HepG2 (cell line): ENCODE results near the gene EHBP1. TPM values are rescaled to one million over a fixed set of nuclear protein-coding genes. Genes with fewer than 3 reads are reported as not detected.

Source experiments
- ATAC-seq: fragments of 200-7000 bp; cut with Tn5 transposase; 3 replicates; pipeline ENCODE4 v1.9.1; 2020; ENCODE audit warnings: mild to moderate bottlenecking, moderate library complexity
- BruUV-seq: library from RNA; stranded (reverse); fragments of 400-500 nt; replicated peaks from 2 replicates; lab custom pipeline; 2021; lab: Mats Ljungman, UMichigan
- CTCF ChIA-PET: fragments of 300-600 bp; formaldehyde crosslinking; extraction: SDS; loops from one replicate; lab custom pipeline; 2021; ENCODE audit warnings: low total read pairs, inconsistent platforms, low intra/inter-chr PET ratio; lab: Yijun Ruan, JAX
- POLR2A ChIA-PET: fragments of 350-600 bp; sonication (Branson Sonifier 250); formaldehyde crosslinking; loops from one replicate; lab custom pipeline; 2020; ENCODE audit warnings: antibody characterized with exemption, inconsistent platforms; lab: Yijun Ruan, JAX
- DNase-seq: peaks from one replicate; pipeline ENCODE4 v3.0.0-alpha.2; 2015; ENCODE audit warnings: low spot score
- FAIRE-seq: peaks from 3 replicates; lab custom pipeline; 2011; peaks lifted over from hg19 to GRCh38; lab: Jason Lieb, UNC
- H2AFZ ChIP-seq: one replicate; pipeline ENCODE4 v1.6.1; 2011; ENCODE audit warnings: low read length, inconsistent platforms
- H3K27ac ChIP-seq: fragments of 300-600 bp; 3 replicates; pipeline ENCODE4 v1.8.0; 2011; ENCODE audit warnings: mixed run types, mild to moderate bottlenecking, mixed read lengths, low read length, inconsistent platforms; ENCODE audit not compliant: insufficient read depth; ENCODE audit errors: extremely low read length
- H3K27me3 ChIP-seq, 2 experiments: fragments of 200-600 bp in 1 of 2; 2 replicates in 1 of 2; 3 replicates in 1 of 2; pipeline versions ENCODE4 v1.6.0 to v1.8.0; 2011; ENCODE audit warnings: low read length in 2 of 2, mild to moderate bottlenecking in 2 of 2, moderate library complexity in 2 of 2, inconsistent platforms in 1 of 2; ENCODE audit not compliant: insufficient read depth in 2 of 2, control insufficient read depth in 1 of 2
- H3K36me3 ChIP-seq, 2 experiments: fragments of 200-600 bp in 1 of 2; replicated peaks in 1 of 2; 2 replicates in 1 of 2; 3 replicates in 1 of 2; pipeline versions ENCODE4 v1.5.1 to v1.8.0; 2011; ENCODE audit warnings: low read length in 2 of 2, inconsistent platforms in 1 of 2; ENCODE audit not compliant: insufficient read depth in 2 of 2, control insufficient read depth in 1 of 2
- H3K4me1 ChIP-seq: 2 replicates; pipeline ENCODE4 v1.5.1; 2012; ENCODE audit warnings: low read length, inconsistent platforms; ENCODE audit not compliant: insufficient read depth
- H3K4me2 ChIP-seq: 2 replicates; pipeline ENCODE4 v1.6.0; 2011; ENCODE audit warnings: low read depth, low read length, inconsistent platforms
- H3K4me3 ChIP-seq, 3 experiments: fragments of 200-600 bp in 1 of 3; sonication (generic), shearing (Covaris generic) in 1 of 3; replicated peaks in 1 of 3; 2 replicates each; pipeline ENCODE4 v1.5.1; 2011 to 2016; ENCODE audit warnings: low read length in 3 of 3, inconsistent platforms in 2 of 3, low read depth in 2 of 3, mild to moderate bottlenecking in 2 of 3, control low read depth in 1 of 3, mixed read lengths in 1 of 3; ENCODE audit not compliant: insufficient read depth in 1 of 3
- H3K79me2 ChIP-seq: one replicate; pipeline ENCODE4 v1.6.1; 2011; ENCODE audit warnings: low read length, inconsistent platforms; ENCODE audit not compliant: insufficient read depth
- H3K9ac ChIP-seq: 2 replicates; pipeline ENCODE4 v1.6.0; 2011; ENCODE audit warnings: mild to moderate bottlenecking, low read depth, low read length, inconsistent platforms; ENCODE audit not compliant: insufficient read depth
- H3K9me3 ChIP-seq: 2 replicates; pipeline ENCODE4 v1.5.1; 2012; ENCODE audit warnings: mild to moderate bottlenecking, low read length
- H4K20me1 ChIP-seq: 2 replicates; pipeline ENCODE4 v1.6.0; 2011; ENCODE audit warnings: inconsistent platforms, mild to moderate bottlenecking, low read length, moderate library complexity; ENCODE audit not compliant: insufficient read depth
- CEBPG ChIP-seq: IDR thresholded peaks from 2 replicates; pipeline ENCODE4 v1.6.1; 2016
- IKZF4 ChIP-seq: sonication (generic); formaldehyde crosslinking; IDR thresholded peaks from 2 replicates; pipeline ENCODE4 v1.5.1; 2020; ENCODE audit warnings: borderline replicate concordance, mild to moderate bottlenecking, low read depth, missing genetic modification reagents; ENCODE audit errors: not compliant biosample characterization
- KLF9 ChIP-seq: IDR thresholded peaks from 2 replicates; pipeline ENCODE4 v1.6.1; 2016; ENCODE audit warnings: low read depth
- NFE2L2 ChIP-seq: fragments of 150-350 bp; IDR thresholded peaks from 2 replicates; pipeline ENCODE4 v1.6.1; 2014; ENCODE audit warnings: low read length
- NFIB ChIP-seq: sonication (generic); formaldehyde crosslinking; IDR thresholded peaks from 2 replicates; pipeline ENCODE4 v1.9.0; 2021; ENCODE audit warnings: missing genetic modification reagents, mild to moderate bottlenecking, borderline replicate concordance
- NFIC ChIP-seq: IDR thresholded peaks from 2 replicates; pipeline ENCODE4 v1.6.1; 2012; ENCODE audit warnings: mild to moderate bottlenecking, low read length, inconsistent platforms
- PHB2 ChIP-seq: fragments of 450-650 bp; IDR thresholded peaks from 2 replicates; pipeline ENCODE4 v1.6.1; 2018; ENCODE audit not compliant: partially characterized antibody
- SUZ12 ChIP-seq: fragments of 150-350 bp; IDR thresholded peaks from 2 replicates; pipeline ENCODE4 v1.6.1; 2014; ENCODE audit warnings: low read depth, low read length
- WIZ ChIP-seq: sonication (generic); formaldehyde crosslinking; IDR thresholded peaks from 2 replicates; pipeline ENCODE4 v1.5.1; 2020; ENCODE audit warnings: mild to moderate bottlenecking, missing genetic modification reagents
- ZNF354B ChIP-seq: sonication (generic); formaldehyde crosslinking; IDR thresholded peaks from 2 replicates; pipeline ENCODE4 v1.8.0; 2022; ENCODE audit warnings: mild to moderate bottlenecking, missing genetic modification reagents
- ZNF496 ChIP-seq: sonication (generic); formaldehyde crosslinking; IDR thresholded peaks from 2 replicates; pipeline ENCODE4 v1.8.1; 2023; ENCODE audit warnings: mild to moderate bottlenecking, moderate library complexity, missing genetic modification reagents; ENCODE audit not compliant: insufficient replicate concordance
- WGBS: methylation state at CpG from one replicate; pipeline ENCODE4 v1.1.6; 2017; ENCODE audit warnings: low lambda C conversion rate; 5-methylcytosine and 5-hydroxymethylcytosine counted together
- in situ Hi-C: cut with HindIII; loops from 2 replicates; pipeline ENCODE4 v1.10.0; 2017; ENCODE audit warnings: low pct_unique_long_range_greater_than_20kb; ENCODE audit not compliant: extremely low pct_ligation_motif_present
- intact Hi-C: fragments of 100-400 bp; cut with micrococcal nuclease; formaldehyde crosslinking; loops from one replicate; pipeline ENCODE4 v1.10.0; 2022; ENCODE audit not compliant: unreplicated experiment
- polyA plus RNA-seq, 8 experiments: library from polyadenylated mRNA; depleted of rRNA in 3 of 8; stranded (reverse) in 7 of 8; unstranded in 1 of 8; fragments of >200 nt; fragmentation: Illumina TruSeq in 4 of 8; extraction: Trizol in 4 of 8; gene quantifications; 2 replicates each; pipeline versions ENCODE4 v1.2.1 to v1.2.3, GENCODE V29; 2011 to 2016; ENCODE audit warnings: low read depth in 4 of 8, missing spikeins in 1 of 8, mixed read lengths in 1 of 8; ENCODE audit not compliant: insufficient read depth in 1 of 8
- total RNA-seq, 5 experiments: library from RNA; depleted of rRNA; stranded (reverse); fragments of >200 nt; fragmentation: Illumina TruSeq; extraction: Trizol; gene quantifications; 2 replicates each; pipeline ENCODE4 v1.2.3, GENCODE V29; 2016; ENCODE audit warnings: low read depth in 1 of 5
- TF ChIP-seq, protein P1 (sequence below): sonication (generic); formaldehyde crosslinking; IDR thresholded peaks from 2 replicates; pipeline ENCODE4 v1.8.0; 2023; ENCODE audit warnings: mild to moderate bottlenecking, missing genetic modification reagents
- TF ChIP-seq, protein P2 (sequence below): sonication (generic); formaldehyde crosslinking; IDR thresholded peaks from 2 replicates; pipeline ENCODE4 v1.4.0; 2020; ENCODE audit warnings: low read depth, missing genetic modification reagents

The EHBP1 gene
- total and polyA plus RNA-seq, 2 of the 13 experiments (the other 11 are each of a cell fraction or from before 2014, with no cell fraction given) = 93.5 to 146 TPM

DNA sequence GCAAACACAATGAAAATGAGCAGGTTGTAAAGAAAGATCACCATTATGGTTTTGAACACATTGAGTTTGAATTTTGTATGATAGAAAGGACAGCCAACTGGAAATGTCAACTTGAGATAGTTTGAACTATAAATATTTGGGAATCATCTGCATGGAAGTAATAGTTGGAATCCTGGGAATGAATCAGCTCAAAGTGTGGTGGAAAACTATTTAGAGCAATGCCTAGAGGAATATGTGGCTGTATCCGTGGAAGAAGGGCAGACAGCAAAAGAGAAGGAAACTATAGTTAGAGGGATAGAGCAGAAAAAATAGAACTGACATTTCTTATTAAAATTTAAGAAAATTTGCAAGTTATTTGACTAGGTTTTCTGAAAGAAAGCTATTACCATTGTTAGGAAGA lies 232.6 kb downstream of the EHBP1 start:
- in situ Hi-C loops (no loop called here), intact Hi-C loops (no loop called here)
- Histone ChIP-seq H3K9me3 (no peaks in the 10 kb centered on the region), H3K9ac (no peak overlapping the region), H3K27me3 (no peaks in the 10 kb centered on the region), H3K27ac (no peak overlapping the region), H3K79me2 (no peaks in the 10 kb centered on the region), H4K20me1 (no peaks in the 10 kb centered on the region), H3K4me3 (no peak overlapping the region), H3K36me3 (peaks cover 8 to 57% of the 10 kb centered on the region in 2 experiments), H2AFZ (no peak overlapping the region), H3K4me1 (no peaks in the 10 kb centered on the region), H3K4me2 (no peak overlapping the region)
- ATAC-seq (no peak), DNase-seq (no peak), FAIRE-seq (no peak)
- BruUV-seq = no TSS peak
- no peak for TF ChIP-seq IKZF4 (CRISPR knock-in tag)
- no peak for TF ChIP-seq NFIC
- TF ChIP-seq, protein P1, sequence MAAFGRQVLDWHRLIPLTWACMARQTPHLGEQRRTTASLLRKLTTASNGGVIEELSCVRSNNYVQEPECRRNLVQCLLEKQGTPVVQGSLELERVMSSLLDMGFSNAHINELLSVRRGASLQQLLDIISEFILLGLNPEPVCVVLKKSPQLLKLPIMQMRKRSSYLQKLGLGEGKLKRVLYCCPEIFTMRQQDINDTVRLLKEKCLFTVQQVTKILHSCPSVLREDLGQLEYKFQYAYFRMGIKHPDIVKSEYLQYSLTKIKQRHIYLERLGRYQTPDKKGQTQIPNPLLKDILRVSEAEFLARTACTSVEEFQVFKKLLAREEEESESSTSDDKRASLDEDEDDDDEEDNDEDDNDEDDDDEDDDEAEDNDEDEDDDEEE (CRISPR knock-in tag) = no peak
- no peak for TF ChIP-seq PHB2
- TF ChIP-seq WIZ (CRISPR knock-in tag) = no peak
- no peak for TF ChIP-seq ZNF354B
- TF ChIP-seq, protein P2, sequence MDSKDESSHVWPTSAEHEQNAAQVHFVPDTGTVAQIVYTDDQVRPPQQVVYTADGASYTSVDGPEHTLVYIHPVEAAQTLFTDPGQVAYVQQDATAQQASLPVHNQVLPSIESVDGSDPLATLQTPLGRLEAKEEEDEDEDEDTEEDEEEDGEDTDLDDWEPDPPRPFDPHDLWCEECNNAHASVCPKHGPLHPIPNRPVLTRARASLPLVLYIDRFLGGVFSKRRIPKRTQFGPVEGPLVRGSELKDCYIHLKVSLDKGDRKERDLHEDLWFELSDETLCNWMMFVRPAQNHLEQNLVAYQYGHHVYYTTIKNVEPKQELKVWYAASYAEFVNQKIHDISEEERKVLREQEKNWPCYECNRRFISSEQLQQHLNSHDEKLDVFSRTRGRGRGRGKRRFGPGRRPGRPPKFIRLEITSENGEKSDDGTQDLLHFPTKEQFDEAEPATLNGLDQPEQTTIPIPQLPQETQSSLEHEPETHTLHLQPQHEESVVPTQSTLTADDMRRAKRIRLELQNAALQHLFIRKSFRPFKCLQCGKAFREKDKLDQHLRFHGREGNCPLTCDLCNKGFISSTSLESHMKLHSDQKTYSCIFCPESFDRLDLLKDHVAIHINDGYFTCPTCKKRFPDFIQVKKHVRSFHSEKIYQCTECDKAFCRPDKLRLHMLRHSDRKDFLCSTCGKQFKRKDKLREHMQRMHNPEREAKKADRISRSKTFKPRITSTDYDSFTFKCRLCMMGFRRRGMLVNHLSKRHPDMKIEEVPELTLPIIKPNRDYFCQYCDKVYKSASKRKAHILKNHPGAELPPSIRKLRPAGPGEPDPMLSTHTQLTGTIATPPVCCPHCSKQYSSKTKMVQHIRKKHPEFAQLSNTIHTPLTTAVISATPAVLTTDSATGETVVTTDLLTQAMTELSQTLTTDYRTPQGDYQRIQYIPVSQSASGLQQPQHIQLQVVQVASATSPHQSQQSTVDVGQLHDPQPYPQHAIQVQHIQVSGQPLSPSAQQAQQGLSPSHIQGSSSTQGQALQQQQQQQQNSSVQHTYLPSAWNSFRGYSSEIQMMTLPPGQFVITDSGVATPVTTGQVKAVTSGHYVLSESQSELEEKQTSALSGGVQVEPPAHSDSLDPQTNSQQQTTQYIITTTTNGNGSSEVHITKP (CRISPR knock-in tag) = no peak
- TF ChIP-seq CEBPG (CRISPR knock-in tag) = no peak
- TF ChIP-seq SUZ12 = no peak
- TF ChIP-seq ZNF496 (CRISPR knock-in tag) = no peak
- no peak for TF ChIP-seq KLF9 (CRISPR knock-in tag)
- no peak for TF ChIP-seq NFIB (CRISPR knock-in tag)
- no peak for TF ChIP-seq NFE2L2
- POLR2A ChIA-PET = no interaction called here
- CTCF ChIA-PET = no interaction called here
- WGBS = 99% methylated on average over 1 of the region's 1 CpG
